GM12878 (cell line): Measurements from ENCODE around the gene CA6. TPM values are rescaled to one million over a fixed set of nuclear protein-coding genes. Genes with fewer than 3 reads are reported as not detected.
A peak's percentile ranks its signal among the peaks of the same experiment; 100 is the strongest.

Source experiments
- ATAC-seq: fragments of 200-7000 bp; cut with Tn5 transposase; 3 replicates; pipeline ENCODE4 v1.9.1; 2020; ENCODE audit warnings: mild to moderate bottlenecking, moderate library complexity
- BruUV-seq: library from RNA; stranded (reverse); fragments of 400-500 nt; replicated peaks from 2 replicates; lab custom pipeline; 2021; lab: Mats Ljungman, UMichigan
- CTCF ChIA-PET: fragments of 300-600 bp; sonication (Branson Sonifier 250); formaldehyde crosslinking; extraction: SDS; loops from one replicate; lab custom pipeline; 2021; ENCODE audit warnings: inconsistent platforms; lab: Yijun Ruan, JAX
- POLR2A ChIA-PET: fragments of 350-600 bp; formaldehyde crosslinking; extraction: SDS; loops from one replicate; lab custom pipeline; 2021; ENCODE audit warnings: inconsistent platforms; lab: Charles Lee
- RAD21 ChIA-PET: fragments of 300-600 bp; sonication (Branson Sonifier 250); formaldehyde crosslinking; loops from one replicate; lab custom pipeline; 2023; ENCODE audit warnings: antibody characterized with exemption; ENCODE audit not compliant: unreplicated experiment; lab: Charles Lee
- SMC1A ChIA-PET: fragments of 300-600 bp; sonication (Branson Sonifier 250); formaldehyde crosslinking; loops from one replicate; lab custom pipeline; 2023; ENCODE audit not compliant: unreplicated experiment, uncharacterized antibody; lab: Charles Lee
- DNase-seq: peaks from one replicate; pipeline ENCODE4 v3.0.0-alpha.2; 2011; ENCODE audit warnings: low read depth, low spot score
- FAIRE-seq: peaks from 3 replicates; lab custom pipeline; 2011; peaks lifted over from hg19 to GRCh38; lab: Jason Lieb, UNC
- H2AFZ ChIP-seq: 2 replicates; pipeline ENCODE4 v1.6.0; 2011; ENCODE audit warnings: low read depth, low read length, control low read depth; ENCODE audit not compliant: control insufficient read depth
- H3K27ac ChIP-seq: 2 replicates; pipeline ENCODE4 v1.5.1; 2011; ENCODE audit warnings: control low read depth; ENCODE audit not compliant: control insufficient read depth, insufficient read depth
- H3K27me3 ChIP-seq, 2 experiments: replicated peaks in 1 of 2; 2 replicates each; pipeline versions ENCODE4 v1.6.0 to v1.6.1; 2011; ENCODE audit warnings: low read length in 1 of 2; ENCODE audit not compliant: control insufficient read depth in 2 of 2, insufficient read depth in 2 of 2
- H3K36me3 ChIP-seq, 2 experiments: 2 replicates each; pipeline ENCODE4 v1.5.1; 2011; ENCODE audit warnings: low read length in 1 of 2; ENCODE audit not compliant: control insufficient read depth in 2 of 2, insufficient read depth in 2 of 2
- H3K4me1 ChIP-seq: 2 replicates; pipeline ENCODE4 v1.6.1; 2011; ENCODE audit warnings: mild to moderate bottlenecking, low read length, moderate library complexity, mixed read lengths; ENCODE audit not compliant: control insufficient read depth, insufficient read depth
- H3K4me2 ChIP-seq: 2 replicates; pipeline ENCODE4 v1.6.0; 2011; ENCODE audit warnings: control low read depth; ENCODE audit not compliant: control insufficient read depth, insufficient read depth
- H3K4me3 ChIP-seq: fragments of 200-600 bp; sonication (generic); 2 replicates; pipeline ENCODE4 v1.5.1; 2016
- H3K79me2 ChIP-seq: 2 replicates; pipeline ENCODE4 v1.6.0; 2011; ENCODE audit warnings: low read length; ENCODE audit not compliant: control insufficient read depth, insufficient read depth
- H3K9ac ChIP-seq: 2 replicates; pipeline ENCODE4 v1.8.0; 2011; ENCODE audit warnings: low read length, control low read depth, mixed read lengths; ENCODE audit not compliant: control insufficient read depth, insufficient read depth
- H3K9me3 ChIP-seq: replicated peaks from 3 replicates; pipeline ENCODE4 v1.5.1; 2011; ENCODE audit warnings: mild to moderate bottlenecking, low read length; ENCODE audit not compliant: control insufficient read depth, insufficient read depth
- H4K20me1 ChIP-seq: 2 replicates; pipeline ENCODE4 v1.6.0; 2011; ENCODE audit not compliant: control insufficient read depth, insufficient read depth
- ATF2 ChIP-seq: IDR thresholded peaks from 2 replicates; pipeline ENCODE4 v1.6.1; 2012; ENCODE audit warnings: low read length, inconsistent platforms
- CBFB ChIP-seq: IDR thresholded peaks from 2 replicates; pipeline ENCODE4 v1.6.1; 2016; ENCODE audit warnings: antibody characterized with exemption, low read depth
- CREM ChIP-seq: IDR thresholded peaks from 2 replicates; pipeline ENCODE4 v1.6.1; 2014; ENCODE audit warnings: antibody characterized with exemption, low read depth
- CTCF ChIP-seq, 3 experiments: IDR thresholded peaks in 2 of 3; conservative IDR thresholded peaks in 1 of 3; 2 replicates each; pipeline ENCODE4 v1.5.1; 2011; ENCODE audit warnings: low read depth in 3 of 3, low read length in 3 of 3, mild to moderate bottlenecking in 3 of 3, control low read depth in 2 of 3, moderate library complexity in 2 of 3, inconsistent platforms in 1 of 3, mixed read lengths in 1 of 3; ENCODE audit not compliant: control insufficient read depth in 2 of 3, insufficient read depth in 1 of 3; ENCODE audit errors: extremely low read depth in 1 of 3
- IKZF2 ChIP-seq, 2 experiments: fragments of 450-650 bp; IDR thresholded peaks; 2 replicates each; pipeline ENCODE4 v1.6.1; 2017; ENCODE audit warnings: mild to moderate bottlenecking in 2 of 2, moderate library complexity in 2 of 2
- NR2C1 ChIP-seq: fragments of 450-650 bp; IDR thresholded peaks from 2 replicates; pipeline ENCODE4 v1.6.1; 2017; ENCODE audit warnings: antibody characterized with exemption, mild to moderate bottlenecking, moderate library complexity
- PML ChIP-seq: IDR thresholded peaks from 2 replicates; pipeline ENCODE4 v1.6.1; 2012; ENCODE audit warnings: low read length, inconsistent platforms
- POLR2AphosphoS5 ChIP-seq: IDR thresholded peaks from 2 replicates; pipeline ENCODE4 v1.6.1; 2011; ENCODE audit warnings: mild to moderate bottlenecking, low read length, inconsistent platforms
- RAD21 ChIP-seq: IDR thresholded peaks from 2 replicates; pipeline ENCODE4 v1.6.1; 2011; ENCODE audit warnings: mild to moderate bottlenecking, low read depth, low read length, moderate library complexity; ENCODE audit not compliant: insufficient read depth
- REST ChIP-seq: IDR thresholded peaks from 2 replicates; pipeline ENCODE4 v1.6.1; 2012; ENCODE audit warnings: mild to moderate bottlenecking, low read depth, low read length
- RUNX3 ChIP-seq: IDR thresholded peaks from 2 replicates; pipeline ENCODE4 v1.6.1; 2012; ENCODE audit warnings: low read length, inconsistent platforms
- SMAD5 ChIP-seq: IDR thresholded peaks from 2 replicates; pipeline ENCODE4 v1.6.1; 2016; ENCODE audit warnings: antibody characterized with exemption, low read depth
- SMC3 ChIP-seq: IDR thresholded peaks from 2 replicates; pipeline ENCODE4 v1.6.1; 2011; ENCODE audit warnings: low read length, improper control_type of control experiment, borderline replicate concordance
- TCF3 ChIP-seq: IDR thresholded peaks from 2 replicates; pipeline ENCODE4 v1.6.1; 2012; ENCODE audit warnings: low read depth, mild to moderate bottlenecking, low read length, borderline replicate concordance; ENCODE audit not compliant: insufficient read depth
- ZBED1 ChIP-seq: IDR thresholded peaks from 2 replicates; pipeline ENCODE4 v1.6.1; 2016; ENCODE audit warnings: borderline replicate concordance
- ZNF217 ChIP-seq: fragments of 450-650 bp; IDR thresholded peaks from 2 replicates; pipeline ENCODE4 v1.6.1; 2017; ENCODE audit warnings: antibody characterized with exemption, mild to moderate bottlenecking
- WGBS: methylation state at CpG from one replicate; pipeline ENCODE4 v1.1.6; 2016; ENCODE audit warnings: low lambda C conversion rate; ENCODE audit not compliant: insufficient replicate concordance, insufficient coverage; ENCODE audit errors: missing lambda C conversion rate; 5-methylcytosine and 5-hydroxymethylcytosine counted together
- in situ Hi-C: fragments of 300-500 bp; cut with MboI; formaldehyde crosslinking; loops from 9 replicates; pipeline ENCODE4 v1.14.3; 2018; ENCODE audit warnings: mixed read lengths
- intact Hi-C: fragments of 100-400 bp; cut with micrococcal nuclease; formaldehyde crosslinking; loops from one replicate; pipeline ENCODE4 v1.14.2; 2022; ENCODE audit not compliant: unreplicated experiment
- polyA plus RNA-seq, 11 experiments: library from polyadenylated mRNA; depleted of rRNA in 4 of 11; unstranded in 6 of 11; stranded (reverse) in 5 of 11; fragments of >200 nt; fragmentation: Nextera tagmentation in 4 of 11; fragmentation: Illumina TruSeq in 1 of 11; extraction: Ambion mirVana in 4 of 11; extraction: Trizol in 1 of 11; gene quantifications; 1 replicate in 1 of 11; 2 replicates in 10 of 11; pipeline versions ENCODE4 v1.2.1 to v1.2.3, GENCODE V29; 2011 to 2016; ENCODE audit warnings: inconsistent platforms in 2 of 11, missing spikeins in 2 of 11, low read depth in 1 of 11
- total RNA-seq, 4 experiments: library from RNA; depleted of rRNA in 3 of 4; stranded (reverse); fragments of >200 nt in 3 of 4; fragmentation: Illumina TruSeq in 1 of 4; extraction: Trizol in 1 of 4; gene quantifications; 2 replicates each; pipeline versions ENCODE4 v1.2.1 to v1.2.3, GENCODE V29; 2013 to 2021

CA6 gene
- total and polyA plus RNA-seq, 10 of the 15 experiments (the other 5 are each of a cell fraction or from before 2014, with no cell fraction given) = not detected

DNA sequence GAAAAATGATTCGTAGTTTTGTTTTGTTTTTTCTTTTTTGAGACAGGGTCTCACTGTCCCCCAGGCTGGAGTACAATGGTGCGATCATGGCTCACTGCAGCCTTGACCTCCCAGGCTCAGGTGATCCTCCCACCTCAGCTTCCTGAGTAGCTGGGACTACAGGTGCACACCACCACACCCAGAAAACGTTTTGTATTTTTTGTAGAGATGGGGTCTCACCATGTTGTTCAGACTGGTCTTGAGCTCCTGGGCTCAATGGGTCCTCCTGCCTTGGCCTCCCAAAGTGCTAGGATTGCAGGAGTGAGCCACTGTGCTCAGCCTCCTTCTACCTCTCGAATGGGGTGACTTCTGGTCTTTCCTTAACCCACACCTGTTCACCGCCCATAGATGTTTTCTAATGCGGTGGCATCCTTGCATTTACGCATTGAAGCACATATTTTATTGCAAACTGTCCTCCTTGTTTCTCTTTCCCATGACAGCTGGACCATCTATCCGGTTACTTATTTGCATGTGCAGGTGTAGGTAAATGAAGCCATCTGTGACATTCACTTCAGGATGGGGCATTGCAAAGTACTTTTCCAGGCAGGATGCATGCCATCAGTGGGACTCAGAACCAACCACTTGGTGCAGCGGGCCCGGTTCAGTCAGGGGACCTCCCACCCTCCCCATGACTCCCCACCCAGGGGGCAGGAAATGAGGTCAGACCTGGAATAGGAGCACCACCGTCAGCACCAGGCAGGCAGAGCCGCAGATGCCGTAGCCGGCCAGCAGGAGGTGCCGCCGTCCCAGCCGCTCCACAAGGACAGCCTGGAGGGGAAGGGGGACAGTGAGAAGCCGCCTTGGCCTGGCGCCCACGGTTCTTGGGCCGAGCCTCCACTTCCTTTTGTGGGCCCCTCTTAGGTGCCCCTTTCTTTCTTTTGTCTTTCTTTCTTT, 64.0 kb downstream of the CA6 start:
- ChIA-PET POLR2A (interaction anchor here (0.6 to 1.1 kb wide), 2 partner anchors 58 to 93 kb away, joined by 3 read pairs; no protein-coding TSS in a partner anchor), CTCF (interaction anchor here (0.6 to 6.9 kb wide), 9 partner anchors 22 to 225 kb away, joined by 3 to 126 read pairs (median 4); partner anchors contain the start of gene H6PD), SMC1A (interaction anchor here (0.5 to 4.4 kb wide), 8 partner anchors 56 to 574 kb away, joined by 3 to 30 read pairs (median 4); no protein-coding TSS in a partner anchor), RAD21 (interaction anchor here (0.7 to 3.6 kb wide), 4 partner anchors 46 to 161 kb away, joined by 3 to 26 read pairs (median 4); no protein-coding TSS in a partner anchor)
- no peak overlapping the region for H3K4me3 ChIP-seq
- BruUV-seq = no TSS peak
- H3K9ac ChIP-seq = no peak overlapping the region
- H3K27me3 ChIP-seq = no peaks in the 10 kb centered on the region
- FAIRE-seq (no peak), ATAC-seq (peak; percentile 54), DNase-seq (no peak)
- H4K20me1 ChIP-seq = no peaks in the 10 kb centered on the region
- in situ Hi-C loops (loop anchor here (5.0 kb wide), 1 partner anchor 93 kb away; no protein-coding TSS in a partner anchor), intact Hi-C loops (loop anchor here (1.0 to 5.0 kb wide), 5 partner anchors 59 to 188 kb away; partner anchors contain the start of gene SLC2A5)
- H3K9me3 ChIP-seq = no peaks in the 10 kb centered on the region
- no peaks in the 10 kb centered on the region for H3K36me3 ChIP-seq
- peak overlapping the region; percentile 43; the same call in 1 of the 2 replicates for H3K4me2 ChIP-seq
- H3K4me1 ChIP-seq = peaks cover 35% of the 10 kb centered on the region
- WGBS = 18% methylated on average over 21 of the region's 21 CpGs
- H3K79me2 ChIP-seq = no peaks in the 10 kb centered on the region
- H3K27ac ChIP-seq = no peak overlapping the region
- no peak overlapping the region for H2AFZ ChIP-seq
- TF ChIP-seq CBFB (0 out of 2 replicates have a peak, but pooled peaks have one; percentile 30), ZNF217 (no peak), SMAD5 (peak; percentile 83; the same call in 1 of the 2 replicates), POLR2AphosphoS5 (peak; percentile 55; the same call in 1 of the 2 replicates), RUNX3 (0 out of 2 replicates have a peak, but pooled peaks have one; percentile 15), ATF2 (no peak), REST (no peak), CREM (0 out of 2 replicates have a peak, but pooled peaks have one; percentile 5), RAD21 (peak; percentile 80), CTCF (IDR thresholded peaks at IDR 0.05 in 2 of 3, conservative IDR thresholded peaks at IDR 0.05 in 1 of 3; ENCODE audit: control insufficient read depth in 2 of 3, extremely low read depth in 1 of 3, insufficient read depth in 1 of 3, low read depth in 3 of 3, low read length in 3 of 3) (peak; percentile 65 to 86 (median 80)), PML (peak; percentile 72; the same call in 1 of the 2 replicates), TCF3 (0 out of 2 replicates have a peak, but pooled peaks have one; percentile 3), IKZF2 (IDR thresholded peaks at IDR 0.05) (no peak), ZBED1 (peak; percentile 82; the same call in 1 of the 2 replicates), SMC3 (peak; percentile 76), NR2C1 (no peak)
